ENCODE results near the gene OR2D3.
"Not testable (repeated sequence)": the region's sequence is repeated elsewhere in the genome, so short reads cannot be mapped to it uniquely, and the experiment has no call there.

The OR2D3 gene

GRCh38 chr11:6968816-6969215 is 48.0 kb downstream of the OR2D3 start:
- no peak overlapping the region for H3K27ac ChIP-seq
- TF ChIP-seq CTCF (IDR thresholded peaks at IDR 0.05) (no peak), ZFX (IDR thresholded peaks at IDR 0.05; ENCODE audit: borderline replicate concordance) (no peak)

GRCh38 chr11:6969854-6970253 is 49.1 kb downstream of the OR2D3 start:
- not testable (repeated sequence) for H3K27ac ChIP-seq
